Urinary bladder (tissue), 4 donors: ENCODE data around the gene PDE4D. TPM values are rescaled to one million over a fixed set of nuclear protein-coding genes. Genes with fewer than 3 reads are reported as not detected.

Experiments used
- DNase-seq: peaks from one replicate; pipeline ENCODE4 v3.0.0-alpha.2; 2015; ENCODE audit errors: extremely low spot score
- H3K27ac ChIP-seq: one replicate; pipeline ENCODE4 v1.5.1; 2013; ENCODE audit warnings: low read depth, mild to moderate bottlenecking, moderate library complexity
- H3K36me3 ChIP-seq: one replicate; pipeline ENCODE4 v1.6.1; 2013; ENCODE audit warnings: mild to moderate bottlenecking, moderate library complexity; ENCODE audit not compliant: insufficient read depth
- H3K4me1 ChIP-seq: one replicate; pipeline ENCODE4 v1.6.1; 2013; ENCODE audit warnings: mild to moderate bottlenecking, moderate library complexity; ENCODE audit not compliant: insufficient read depth
- H3K4me3 ChIP-seq: one replicate; pipeline ENCODE4 v1.5.1; 2013; ENCODE audit warnings: low read depth, low read length
- WGBS: extraction: QIAGEN DNeasy Blood & Tissue Kit; methylation state at CpG from one replicate; pipeline ENCODE4 v1.1.7; 2013; 5-methylcytosine and 5-hydroxymethylcytosine counted together
- polyA plus RNA-seq: library from polyadenylated mRNA; stranded (reverse); fragments of 200-250 nt; gene quantifications from one replicate; pipeline ENCODE4 v1.2.3, GENCODE V29; 2013
- total RNA-seq: library from RNA; depleted of rRNA; stranded (reverse); fragments of >200 nt; gene quantifications from one replicate; pipeline ENCODE4 v1.2.3, GENCODE V29; 2014
- donor health status: healthy with polysubstance abuse.
- donor health status: healthy.

Gene PDE4D
- total and polyA plus RNA-seq, 2 donors, result 27.3 to 253 TPM

DNA sequence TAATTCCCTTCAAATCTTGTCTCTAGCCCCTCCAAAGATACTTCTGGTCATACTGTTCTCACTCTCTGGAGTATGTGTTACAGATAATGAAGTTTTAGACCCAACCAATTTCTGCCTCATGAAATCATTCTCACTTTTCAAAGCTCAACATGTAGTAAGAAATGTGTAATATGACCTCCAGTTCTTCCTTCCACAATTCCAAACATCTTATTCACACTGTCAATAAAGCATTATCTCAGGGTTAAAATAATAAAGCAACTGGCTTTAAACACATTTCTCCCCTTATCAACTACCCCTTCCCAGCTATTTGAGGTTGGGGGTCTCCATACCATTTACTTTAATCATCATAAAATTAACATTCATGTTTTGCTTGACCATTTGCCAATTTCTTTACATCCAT is 656.5 kb downstream of the PDE4D start:
- H3K27ac ChIP-seq, result no peak overlapping the region

GRCh38 chr5:59236448-59236847 is 657.1 kb downstream of the PDE4D start:
- H3K27ac ChIP-seq, result no peak overlapping the region
- no peaks in the 10 kb centered on the region for H3K4me1 ChIP-seq
- DNase-seq, result no peak
- H3K4me3 ChIP-seq, result no peak overlapping the region
- 70% methylated on average over 7 of the region's 7 CpGs for WGBS
- H3K36me3 ChIP-seq, result no peaks in the 10 kb centered on the region

More for the DNA sequence above, 656.5 kb downstream of the PDE4D start:
- no peak for DNase-seq
- H3K4me3 ChIP-seq, result no peak overlapping the region
- no peaks in the 10 kb centered on the region for H3K4me1 ChIP-seq
- H3K36me3 ChIP-seq, result no peaks in the 10 kb centered on the region

- H3K27ac ChIP-seq, result no peak overlapping the region
- H3K4me3 ChIP-seq, result no peak overlapping the region
- H3K4me1 ChIP-seq, result no peaks in the 10 kb centered on the region
- no peak for DNase-seq
- no peaks in the 10 kb centered on the region for H3K36me3 ChIP-seq
- WGBS, result 87% methylated on average over 1 of the region's 1 CpG
Observed at GRCh38 chr5:59234236-59234635, 659.3 kb downstream of the PDE4D start.

- Histone ChIP-seq H3K4me1 (no peaks in the 10 kb centered on the region), H3K27ac (no peak overlapping the region)
- WGBS, result 90% methylated on average over 7 of the region's 7 CpGs
Observed at GRCh38 chr5:59231221-59231931, 662.1 kb downstream of the PDE4D start.

GRCh38 chr5:59222687-59223511 is 670.6 kb downstream of the PDE4D start:
- no peak for DNase-seq
- Histone ChIP-seq H3K36me3 (no peaks in the 10 kb centered on the region), H3K4me1 (no peaks in the 10 kb centered on the region), H3K27ac (no peak overlapping the region), H3K4me3 (no peak overlapping the region)

More at GRCh38 chr5:59231221-59231931, 662.1 kb downstream of the PDE4D start:
- Histone ChIP-seq H3K4me3 (no peak overlapping the region), H3K36me3 (no peaks in the 10 kb centered on the region)
- DNase-seq, result no peak

GRCh38 chr5:59221769-59222168 is 671.8 kb downstream of the PDE4D start:
- no peaks in the 10 kb centered on the region for H3K4me1 ChIP-seq
- no peak overlapping the region for H3K27ac ChIP-seq
- no peak overlapping the region for H3K4me3 ChIP-seq
- no peaks in the 10 kb centered on the region for H3K36me3 ChIP-seq
- WGBS, result 99% methylated on average over 2 of the region's 2 CpGs
- DNase-seq, result no peak

DNA sequence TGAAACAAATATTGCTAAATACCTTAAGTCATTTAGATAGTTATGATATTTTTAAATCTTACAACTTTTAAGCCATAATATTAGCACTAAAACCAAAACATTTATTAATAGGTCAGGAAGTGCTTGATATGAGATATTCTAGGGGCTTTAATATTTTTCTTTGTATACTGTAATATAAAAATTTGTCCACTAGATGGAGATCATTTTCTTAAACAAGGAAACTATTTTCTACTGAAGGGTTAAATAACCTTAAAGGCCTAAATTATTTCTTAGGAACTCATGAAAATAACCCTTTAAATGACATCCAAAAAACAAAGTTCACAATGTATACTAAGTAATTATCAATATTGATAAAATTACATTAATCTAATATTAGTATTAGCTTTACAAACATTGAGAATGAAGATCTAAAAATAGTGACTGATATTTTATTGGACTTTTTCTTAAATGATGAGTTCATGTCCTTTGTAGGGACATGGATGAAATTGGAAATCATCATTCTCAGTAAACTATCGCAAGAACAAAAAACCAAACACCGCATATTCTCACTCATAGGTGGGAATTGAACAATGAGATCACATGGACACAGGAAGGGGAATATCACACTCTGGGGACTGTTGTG is 675.0 kb downstream of the PDE4D start:
- no peaks in the 10 kb centered on the region for H3K4me1 ChIP-seq
- WGBS, result 92% methylated on average over 2 of the region's 2 CpGs
- peaks cover 2% of the 10 kb centered on the region for H3K36me3 ChIP-seq
- DNase-seq, result no peak
- no peak overlapping the region for H3K27ac ChIP-seq
- H3K4me3 ChIP-seq, result no peak overlapping the region

GRCh38 chr5:59216841-59217240 is 676.7 kb downstream of the PDE4D start:
- no peak for DNase-seq
- 76% methylated on average over 4 of the region's 4 CpGs for WGBS
- Histone ChIP-seq H3K36me3 (peaks cover 2% of the 10 kb centered on the region), H3K4me1 (no peaks in the 10 kb centered on the region), H3K27ac (no peak overlapping the region), H3K4me3 (no peak overlapping the region)

DNA sequence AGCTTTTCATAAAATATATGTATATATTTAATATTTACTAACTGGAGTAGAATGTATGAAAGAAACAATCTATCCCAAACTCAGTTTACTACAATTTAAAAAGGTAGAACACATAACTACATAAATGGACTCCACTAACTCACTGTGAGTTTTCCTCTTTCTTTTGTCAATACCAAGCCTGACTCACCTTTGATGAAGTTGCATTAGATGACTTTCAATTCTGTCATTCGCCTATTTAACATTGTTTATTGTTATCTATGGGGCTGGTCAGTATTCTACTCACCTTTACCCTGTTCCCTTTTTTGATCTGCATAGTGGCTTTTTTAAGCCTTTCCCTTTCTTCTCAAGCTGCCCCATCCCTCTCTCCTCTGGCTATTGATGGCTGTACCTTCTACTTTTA is 680.9 kb downstream of the PDE4D start:
- H3K4me1 ChIP-seq, result no peaks in the 10 kb centered on the region
- H3K27ac ChIP-seq, result no peak overlapping the region
- no peak for DNase-seq
- no peak overlapping the region for H3K4me3 ChIP-seq
- WGBS, result 97% methylated on average over 1 of the region's 1 CpG
- peaks cover 2% of the 10 kb centered on the region for H3K36me3 ChIP-seq

DNA sequence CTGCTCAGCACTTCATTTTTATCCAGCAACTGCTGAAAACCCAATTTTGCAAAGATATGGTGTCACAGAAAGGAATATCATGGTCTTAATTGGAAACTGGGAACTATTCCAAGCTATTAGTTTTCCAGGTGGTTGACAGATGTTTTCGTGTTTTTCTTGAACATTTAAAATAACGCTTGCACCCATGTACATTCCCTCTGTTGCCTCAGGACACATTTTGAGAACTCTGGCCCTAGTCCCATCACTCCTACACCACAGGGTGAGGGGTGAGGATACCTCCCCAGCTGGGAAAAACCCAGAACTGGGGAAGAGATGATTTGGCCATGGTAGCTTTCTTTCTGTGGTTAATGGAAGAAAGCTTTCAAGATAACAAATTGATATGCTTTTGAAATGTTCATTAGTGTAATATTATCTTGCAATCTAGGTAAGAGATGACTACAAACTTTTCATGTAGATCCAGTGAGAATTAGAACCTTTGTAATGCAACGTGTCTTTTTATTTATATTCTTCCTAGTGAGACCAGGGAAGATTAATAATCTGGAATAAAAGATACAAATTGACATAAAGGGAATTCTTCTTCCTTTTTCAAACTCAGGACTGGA is 683.7 kb downstream of the PDE4D start:
- 50% methylated on average over 3 of the region's 3 CpGs for WGBS
- DNase-seq, result peak; percentile 13
- peak overlapping the region; percentile 2 for H3K27ac ChIP-seq
- H3K36me3 ChIP-seq, result peaks cover 2% of the 10 kb centered on the region
- H3K4me1 ChIP-seq, result no peaks in the 10 kb centered on the region
- H3K4me3 ChIP-seq, result no peak overlapping the region

DNA sequence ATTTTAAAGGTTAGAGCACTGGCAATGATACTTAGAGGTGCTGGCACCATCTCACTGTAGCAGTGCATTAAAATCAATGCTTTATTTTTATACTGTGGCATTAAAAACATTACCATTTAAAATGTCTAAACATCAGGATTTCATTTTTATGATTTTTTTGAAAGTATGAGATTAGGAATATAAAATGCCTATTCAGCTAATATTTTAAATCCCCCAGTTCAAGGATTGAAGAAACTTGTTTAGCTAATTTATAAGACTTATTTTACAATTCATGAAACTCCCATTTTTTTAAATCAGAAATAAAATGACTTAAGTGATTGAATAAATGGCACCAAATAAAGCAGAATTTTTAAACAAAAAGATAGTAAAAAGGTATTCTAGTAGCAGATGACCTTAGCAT is 685.1 kb downstream of the PDE4D start:
- no peak for DNase-seq
- Histone ChIP-seq H3K4me1 (no peaks in the 10 kb centered on the region), H3K36me3 (no peaks in the 10 kb centered on the region), H3K4me3 (no peak overlapping the region), H3K27ac (no peak overlapping the region)

GRCh38 chr5:59207401-59207800 is 686.1 kb downstream of the PDE4D start:
- H3K27ac ChIP-seq, result no peak overlapping the region
- WGBS, result 49% methylated on average over 1 of the region's 1 CpG
- H3K4me3 ChIP-seq, result no peak overlapping the region
- DNase-seq, result no peak
- H3K36me3 ChIP-seq, result no peaks in the 10 kb centered on the region
- H3K4me1 ChIP-seq, result no peaks in the 10 kb centered on the region

DNA sequence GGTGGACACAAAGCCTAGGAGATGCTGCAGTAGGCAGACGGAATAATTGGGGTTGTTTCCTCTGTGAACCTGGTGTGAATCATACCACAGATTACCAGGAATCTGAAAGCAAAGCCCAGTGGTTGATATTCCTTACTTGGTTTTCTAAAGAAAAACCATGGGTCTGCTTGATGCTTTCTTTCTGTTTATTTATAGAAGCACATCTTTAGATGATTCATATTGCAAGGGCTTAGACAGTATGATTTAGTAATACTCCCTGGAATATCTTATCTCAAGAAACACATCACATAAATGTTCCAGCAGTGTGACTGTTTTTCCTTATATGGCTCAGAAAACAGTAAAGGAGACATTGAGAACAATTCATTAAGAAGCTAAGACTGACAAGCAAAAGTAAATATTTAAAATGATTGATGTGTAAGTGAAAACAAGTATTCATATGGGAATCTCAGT is 687.4 kb downstream of the PDE4D start:
- Histone ChIP-seq H3K36me3 (no peaks in the 10 kb centered on the region), H3K4me3 (no peak overlapping the region), H3K27ac (no peak overlapping the region), H3K4me1 (no peaks in the 10 kb centered on the region)
- DNase-seq, result no peak
- 26% methylated on average over 1 of the region's 1 CpG for WGBS
